Measurements from ENCODE around the gene RPTOR. TPM values are rescaled to one million over a fixed set of nuclear protein-coding genes. Genes with fewer than 3 reads are reported as not detected.

Gene RPTOR
- total RNA-seq, 1 experiment from 2014 or later: 30.6 TPM

GRCh38 chr17:80923211-80924110 is 378.8 kb downstream of the RPTOR start:
- no peak overlapping the region for H3K4me3 ChIP-seq (ENCODE audit: low read length)
- no peak for DNase-seq
- H3K9me3 ChIP-seq (ENCODE audit: low read length): no peaks in the 10 kb centered on the region
- H3K9ac ChIP-seq (ENCODE audit: low read length): no peak overlapping the region
- no peak overlapping the region for H3K27ac ChIP-seq (ENCODE audit: low read length)
- H4K20me1 ChIP-seq (ENCODE audit: insufficient read depth, low read depth, low read length): no peaks in the 10 kb centered on the region
- H2AFZ ChIP-seq (ENCODE audit: low read length): no peak overlapping the region
- H3K4me1 ChIP-seq (ENCODE audit: low read length): no peaks in the 10 kb centered on the region
- H3K36me3 ChIP-seq (ENCODE audit: insufficient read depth, low read length): no peaks in the 10 kb centered on the region
- H3K27me3 ChIP-seq (ENCODE audit: low read length): no peaks in the 10 kb centered on the region
- no peak overlapping the region for H3K4me2 ChIP-seq (ENCODE audit: low read depth, low read length, poor library complexity, severe bottlenecking)
- no peaks in the 10 kb centered on the region for H3K9me2 ChIP-seq (replicated peaks; ENCODE audit: insufficient read depth, low read length)
- H3K79me2 ChIP-seq (ENCODE audit: low read length): no peaks in the 10 kb centered on the region

GRCh38 chr17:80924111-80924806 is 379.6 kb downstream of the RPTOR start:
- H3K4me3 ChIP-seq (ENCODE audit: low read length): no peak overlapping the region
- no peak overlapping the region for H3K27ac ChIP-seq (ENCODE audit: low read length)
- H3K27me3 ChIP-seq (ENCODE audit: low read length): no peaks in the 10 kb centered on the region
- no peak overlapping the region for H3K9ac ChIP-seq (ENCODE audit: low read length)
- no peak for DNase-seq
- no peaks in the 10 kb centered on the region for H3K9me2 ChIP-seq (replicated peaks; ENCODE audit: insufficient read depth, low read length)
- no peaks in the 10 kb centered on the region for H3K36me3 ChIP-seq (ENCODE audit: insufficient read depth, low read length)
- no peaks in the 10 kb centered on the region for H3K9me3 ChIP-seq (ENCODE audit: low read length)
- H3K79me2 ChIP-seq (ENCODE audit: low read length): no peaks in the 10 kb centered on the region
- no peaks in the 10 kb centered on the region for H3K4me1 ChIP-seq (ENCODE audit: low read length)
- H3K4me2 ChIP-seq (ENCODE audit: low read depth, low read length, poor library complexity, severe bottlenecking): no peak overlapping the region
- H4K20me1 ChIP-seq (ENCODE audit: insufficient read depth, low read depth, low read length): no peaks in the 10 kb centered on the region
- H2AFZ ChIP-seq (ENCODE audit: low read length): no peak overlapping the region

- no peak for DNase-seq
- no peaks in the 10 kb centered on the region for H3K27me3 ChIP-seq (ENCODE audit: low read length)
- H2AFZ ChIP-seq (ENCODE audit: low read length): no peak overlapping the region
- no peak overlapping the region for H3K27ac ChIP-seq (ENCODE audit: low read length)
- no peaks in the 10 kb centered on the region for H4K20me1 ChIP-seq (ENCODE audit: insufficient read depth, low read depth, low read length)
- no peak overlapping the region for H3K4me2 ChIP-seq (ENCODE audit: low read depth, low read length, poor library complexity, severe bottlenecking)
- H3K79me2 ChIP-seq (ENCODE audit: low read length): no peaks in the 10 kb centered on the region
- H3K36me3 ChIP-seq (ENCODE audit: insufficient read depth, low read length): no peaks in the 10 kb centered on the region
- no peaks in the 10 kb centered on the region for H3K4me1 ChIP-seq (ENCODE audit: low read length)
- no peak overlapping the region for H3K4me3 ChIP-seq (ENCODE audit: low read length)
- H3K9me2 ChIP-seq (replicated peaks; ENCODE audit: insufficient read depth, low read length): no peaks in the 10 kb centered on the region
- H3K9me3 ChIP-seq (ENCODE audit: low read length): no peaks in the 10 kb centered on the region
- no peak overlapping the region for H3K9ac ChIP-seq (ENCODE audit: low read length)
Observed at GRCh38 chr17:80924807-80925610, 380.4 kb downstream of the RPTOR start.

- Histone ChIP-seq H2AFZ (ENCODE audit: low read length) (no peak overlapping the region), H3K79me2 (ENCODE audit: low read length) (no peaks in the 10 kb centered on the region), H3K9ac (ENCODE audit: low read length) (no peak overlapping the region), H4K20me1 (ENCODE audit: insufficient read depth, low read depth, low read length) (no peaks in the 10 kb centered on the region), H3K27ac (ENCODE audit: low read length) (no peak overlapping the region), H3K27me3 (ENCODE audit: low read length) (no peaks in the 10 kb centered on the region), H3K9me2 (replicated peaks; ENCODE audit: insufficient read depth, low read length) (no peaks in the 10 kb centered on the region), H3K4me2 (ENCODE audit: low read depth, low read length, poor library complexity, severe bottlenecking) (no peak overlapping the region), H3K36me3 (ENCODE audit: insufficient read depth, low read length) (no peaks in the 10 kb centered on the region), H3K4me1 (ENCODE audit: low read length) (no peaks in the 10 kb centered on the region), H3K4me3 (ENCODE audit: low read length) (no peak overlapping the region), H3K9me3 (ENCODE audit: low read length) (no peaks in the 10 kb centered on the region)
- DNase-seq: no peak
Observed at GRCh38 chr17:80925688-80926335, 381.2 kb downstream of the RPTOR start.

GRCh38 chr17:80926591-80927250 is 382.1 kb downstream of the RPTOR start:
- H3K9ac ChIP-seq (ENCODE audit: low read length): no peak overlapping the region
- H3K4me2 ChIP-seq (ENCODE audit: low read depth, low read length, poor library complexity, severe bottlenecking): no peak overlapping the region
- H3K27ac ChIP-seq (ENCODE audit: low read length): no peak overlapping the region
- H3K9me2 ChIP-seq (replicated peaks; ENCODE audit: insufficient read depth, low read length): no peaks in the 10 kb centered on the region
- H3K4me3 ChIP-seq (ENCODE audit: low read length): no peak overlapping the region
- H4K20me1 ChIP-seq (ENCODE audit: insufficient read depth, low read depth, low read length): no peaks in the 10 kb centered on the region
- H2AFZ ChIP-seq (ENCODE audit: low read length): no peak overlapping the region
- H3K79me2 ChIP-seq (ENCODE audit: low read length): no peaks in the 10 kb centered on the region
- H3K9me3 ChIP-seq (ENCODE audit: low read length): no peaks in the 10 kb centered on the region
- no peak for DNase-seq
- H3K4me1 ChIP-seq (ENCODE audit: low read length): no peaks in the 10 kb centered on the region
- no peaks in the 10 kb centered on the region for H3K27me3 ChIP-seq (ENCODE audit: low read length)
- no peaks in the 10 kb centered on the region for H3K36me3 ChIP-seq (ENCODE audit: insufficient read depth, low read length)

GRCh38 chr17:80927791-80928216 is 383.2 kb downstream of the RPTOR start:
- H3K27me3 ChIP-seq (ENCODE audit: low read length): no peaks in the 10 kb centered on the region
- no peaks in the 10 kb centered on the region for H3K9me2 ChIP-seq (replicated peaks; ENCODE audit: insufficient read depth, low read length)
- no peak overlapping the region for H2AFZ ChIP-seq (ENCODE audit: low read length)
- H4K20me1 ChIP-seq (ENCODE audit: insufficient read depth, low read depth, low read length): no peaks in the 10 kb centered on the region
- H3K79me2 ChIP-seq (ENCODE audit: low read length): no peaks in the 10 kb centered on the region
- H3K4me3 ChIP-seq (ENCODE audit: low read length): no peak overlapping the region
- no peak overlapping the region for H3K27ac ChIP-seq (ENCODE audit: low read length)
- H3K4me2 ChIP-seq (ENCODE audit: low read depth, low read length, poor library complexity, severe bottlenecking): no peak overlapping the region
- DNase-seq: no peak
- H3K4me1 ChIP-seq (ENCODE audit: low read length): no peaks in the 10 kb centered on the region
- H3K9me3 ChIP-seq (ENCODE audit: low read length): no peaks in the 10 kb centered on the region
- no peak overlapping the region for H3K9ac ChIP-seq (ENCODE audit: low read length)
- H3K36me3 ChIP-seq (ENCODE audit: insufficient read depth, low read length): no peaks in the 10 kb centered on the region

GRCh38 chr17:80929449-80929848 is 384.8 kb downstream of the RPTOR start:
- Histone ChIP-seq H3K27me3 (ENCODE audit: low read length) (no peaks in the 10 kb centered on the region), H3K9me2 (replicated peaks; ENCODE audit: insufficient read depth, low read length) (no peaks in the 10 kb centered on the region), H3K36me3 (ENCODE audit: insufficient read depth, low read length) (no peaks in the 10 kb centered on the region), H2AFZ (ENCODE audit: low read length) (no peak overlapping the region), H3K27ac (ENCODE audit: low read length) (no peak overlapping the region), H3K4me1 (ENCODE audit: low read length) (no peaks in the 10 kb centered on the region), H3K79me2 (ENCODE audit: low read length) (no peaks in the 10 kb centered on the region), H3K4me3 (ENCODE audit: low read length) (no peak overlapping the region), H4K20me1 (ENCODE audit: insufficient read depth, low read depth, low read length) (no peaks in the 10 kb centered on the region), H3K9ac (ENCODE audit: low read length) (no peak overlapping the region), H3K4me2 (ENCODE audit: low read depth, low read length, poor library complexity, severe bottlenecking) (no peak overlapping the region), H3K9me3 (ENCODE audit: low read length) (no peaks in the 10 kb centered on the region)
- DNase-seq: no peak

Measured in Karpas-422 (cell line).